H9 (cell line): ENCODE results near the gene ERMN. TPM values are rescaled to one million over a fixed set of nuclear protein-coding genes. Genes with fewer than 3 reads are reported as not detected.

ENCODE experiments used
- DNase-seq: peaks from one replicate; pipeline ENCODE4 v3.0.0-alpha.2; 2017
- H2AFZ ChIP-seq: one replicate; pipeline ENCODE4 v1.6.1; 2013; ENCODE audit warnings: mild to moderate bottlenecking, low read length, control low read depth, moderate library complexity
- H2AK5ac ChIP-seq: 2 replicates; pipeline ENCODE4 v1.6.1; 2013; ENCODE audit warnings: low read length, control low read depth, mixed read lengths; ENCODE audit not compliant: insufficient read length
- H2BK120ac ChIP-seq: one replicate; pipeline ENCODE4 v1.6.1; 2013; ENCODE audit warnings: low read depth, mild to moderate bottlenecking, low read length, control low read depth, inconsistent platforms; ENCODE audit not compliant: poor library complexity, severe bottlenecking
- H2BK12ac ChIP-seq: 2 replicates; pipeline ENCODE4 v1.6.1; 2013; ENCODE audit warnings: low read length, control low read depth, mixed read lengths, low read depth; ENCODE audit not compliant: insufficient read length
- H2BK15ac ChIP-seq: 2 replicates; pipeline ENCODE4 v1.6.1; 2013; ENCODE audit warnings: low read depth, low read length, control low read depth
- H2BK20ac ChIP-seq: one replicate; pipeline ENCODE4 v1.6.1; 2013; ENCODE audit warnings: low read depth, mild to moderate bottlenecking, low read length, control low read depth, inconsistent platforms; ENCODE audit not compliant: poor library complexity, severe bottlenecking
- H2BK5ac ChIP-seq: 2 replicates; pipeline ENCODE4 v1.6.1; 2013; ENCODE audit warnings: low read length, control low read depth, mixed read lengths; ENCODE audit not compliant: insufficient read length
- H3K14ac ChIP-seq: 2 replicates; pipeline ENCODE4 v1.6.1; 2013; ENCODE audit warnings: low read length, control low read depth; ENCODE audit not compliant: insufficient read depth
- H3K18ac ChIP-seq: 2 replicates; pipeline ENCODE4 v1.6.1; 2013; ENCODE audit warnings: low read depth, mild to moderate bottlenecking, mixed read lengths, low read length, control low read depth; ENCODE audit not compliant: insufficient read length
- H3K23ac ChIP-seq: 2 replicates; pipeline ENCODE4 v1.6.1; 2013; ENCODE audit warnings: low read length, control low read depth, mixed read lengths, low read depth; ENCODE audit not compliant: insufficient read length
- H3K23me2 ChIP-seq: 2 replicates; pipeline ENCODE4 v1.6.1; 2013; ENCODE audit warnings: low read depth, mild to moderate bottlenecking, mixed read lengths, low read length, control low read depth; ENCODE audit not compliant: insufficient read length, poor library complexity, severe bottlenecking
- H3K27ac ChIP-seq: 2 replicates; pipeline ENCODE4 v1.5.1; 2013; ENCODE audit warnings: low read length, control low read depth, mixed read lengths, low read depth; ENCODE audit not compliant: insufficient read length
- H3K27me3 ChIP-seq: 2 replicates; pipeline ENCODE4 v1.6.1; 2013; ENCODE audit warnings: low read length, control low read depth, inconsistent platforms; ENCODE audit not compliant: insufficient read depth
- H3K4ac ChIP-seq: 2 replicates; pipeline ENCODE4 v1.6.1; 2013; ENCODE audit warnings: low read depth, mild to moderate bottlenecking, control low read depth, inconsistent platforms, low read length, moderate library complexity
- H3K4me1 ChIP-seq: 2 replicates; pipeline ENCODE4 v1.6.1; 2013; ENCODE audit warnings: low read length, control low read depth, inconsistent platforms; ENCODE audit not compliant: insufficient read depth
- H3K4me2 ChIP-seq: 2 replicates; pipeline ENCODE4 v1.6.1; 2013; ENCODE audit warnings: low read length, control low read depth, mixed read lengths; ENCODE audit not compliant: insufficient read length, insufficient read depth
- H3K56ac ChIP-seq: 2 replicates; pipeline ENCODE4 v1.6.1; 2013; ENCODE audit warnings: low read depth, mild to moderate bottlenecking, mixed read lengths, low read length, control low read depth; ENCODE audit not compliant: insufficient read length
- H3K79me1 ChIP-seq: 2 replicates; pipeline ENCODE4 v1.6.1; 2013; ENCODE audit warnings: low read depth, mild to moderate bottlenecking, moderate library complexity, low read length, control low read depth, inconsistent platforms; ENCODE audit not compliant: insufficient read depth, poor library complexity, severe bottlenecking
- H3K79me2 ChIP-seq: 2 replicates; pipeline ENCODE4 v1.6.1; 2013; ENCODE audit warnings: low read length, control low read depth, inconsistent platforms; ENCODE audit not compliant: insufficient read depth
- H3K9ac ChIP-seq: 2 replicates; pipeline ENCODE4 v1.6.1; 2013; ENCODE audit warnings: low read length, control low read depth, mixed read lengths; ENCODE audit not compliant: insufficient read length; ENCODE audit errors: extremely low read depth
- H3K9me3 ChIP-seq: one replicate; pipeline ENCODE4 v1.6.1; 2013; ENCODE audit warnings: low read depth, low read length, inconsistent platforms; ENCODE audit not compliant: control insufficient read depth
- H3T11ph ChIP-seq: one replicate; pipeline ENCODE4 v1.6.1; 2013; ENCODE audit warnings: mild to moderate bottlenecking, low read length, control low read depth, inconsistent platforms
- H4K20me1 ChIP-seq: one replicate; pipeline ENCODE4 v1.6.1; 2013; ENCODE audit not compliant: control insufficient read depth, insufficient read length, insufficient read depth
- H4K5ac ChIP-seq: 2 replicates; pipeline ENCODE4 v1.6.1; 2013; ENCODE audit warnings: low read depth, mild to moderate bottlenecking, mixed read lengths, low read length, control low read depth; ENCODE audit not compliant: insufficient read length
- H4K8ac ChIP-seq: replicated peaks from 2 replicates; pipeline ENCODE4 v1.6.1; 2013; ENCODE audit warnings: low read length, control low read depth, mixed read lengths, low read depth; ENCODE audit not compliant: insufficient read length
- H4K91ac ChIP-seq: 2 replicates; pipeline ENCODE4 v1.6.1; 2013; ENCODE audit warnings: low read depth, mild to moderate bottlenecking, moderate library complexity, mixed read lengths, low read length, control low read depth; ENCODE audit not compliant: insufficient read length
- H3K27ac Mint-ChIP-seq, 3 experiments: 2 replicates in 2 of 3; 3 replicates in 1 of 3; pipeline ENCODE4 v1.8.0; 2020 to 2021; ENCODE audit warnings: mixed read lengths in 3 of 3, mild to moderate bottlenecking in 1 of 3, moderate library complexity in 1 of 3
- H3K27me3 Mint-ChIP-seq: 2 replicates; pipeline ENCODE4 v1.8.0; 2021; ENCODE audit warnings: low read depth, mild to moderate bottlenecking, moderate library complexity, mixed read lengths
- H3K36me3 Mint-ChIP-seq, 3 experiments: 2 replicates in 2 of 3; 3 replicates in 1 of 3; pipeline ENCODE4 v1.8.0; 2020 to 2021; ENCODE audit warnings: low read depth in 3 of 3, mixed read lengths in 3 of 3; ENCODE audit not compliant: insufficient read depth in 1 of 3
- H3K4me1 Mint-ChIP-seq, 2 experiments: 2 replicates each; pipeline ENCODE4 v1.8.0; 2020; ENCODE audit warnings: mixed read lengths in 2 of 2
- H3K4me3 Mint-ChIP-seq, 2 experiments: 2 replicates in 1 of 2; 3 replicates in 1 of 2; pipeline ENCODE4 v1.8.0; 2020 to 2021; ENCODE audit warnings: mild to moderate bottlenecking in 2 of 2, mixed read lengths in 2 of 2, moderate library complexity in 1 of 2
- H3K9me3 Mint-ChIP-seq, 2 experiments: 2 replicates in 1 of 2; 3 replicates in 1 of 2; pipeline ENCODE4 v1.8.0; 2020; ENCODE audit warnings: mild to moderate bottlenecking in 2 of 2, mixed read lengths in 2 of 2, moderate library complexity in 1 of 2
- WGBS: extraction: QIAGEN DNeasy Blood & Tissue Kit; methylation state at CpG from one replicate; pipeline ENCODE4 v1.1.7; 2013; ENCODE audit warnings: missing lambda C conversion rate, low lambda C conversion rate, mixed read lengths; ENCODE audit not compliant: insufficient read length; ENCODE audit errors: extremely low coverage; 5-methylcytosine and 5-hydroxymethylcytosine counted together
- total RNA-seq: library from RNA; stranded (reverse); gene quantifications from 2 replicates; pipeline ENCODE4 v1.2.1, GENCODE V29; 2021
- TF ChIP-seq, protein P1 (sequence below): fragments of 200-600 bp; sonication (generic); conservative IDR thresholded peaks from 3 replicates; pipeline ENCODE4 v1.8.0; 2021; ENCODE audit warnings: antibody characterized with exemption, mild to moderate bottlenecking

The ERMN gene
- total RNA-seq, 1 experiment from 2014 or later, result 0.48 TPM

DNA sequence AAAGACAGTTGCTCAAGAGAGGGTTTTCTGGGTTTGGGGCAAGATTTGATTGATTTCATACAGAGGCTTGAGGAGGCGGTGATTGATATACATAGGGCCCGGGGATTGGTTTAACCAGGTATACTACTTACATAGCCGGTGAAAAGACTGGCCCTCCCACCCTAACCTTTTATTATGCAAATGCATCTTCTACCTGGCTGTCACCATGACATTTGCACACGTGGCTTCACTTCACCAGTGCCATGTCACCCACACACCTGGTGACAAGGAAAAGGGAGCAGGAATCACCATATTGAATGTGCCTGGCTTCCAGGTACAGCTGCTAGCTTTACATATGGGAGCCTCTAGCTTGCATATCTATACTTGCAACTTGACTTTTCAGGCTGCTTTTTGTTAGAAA, 9.7 kb downstream of the ERMN start:
- Mint-ChIP-seq H3K27ac (peak overlapping the region in 2 of 3 experiments; percentile 49 to 63; a peak in 3 of 7 replicates), H3K4me3 (no peak overlapping the region), H3K4me1 (peaks cover 33 to 37% of the 10 kb centered on the region in 2 experiments), H3K36me3 (no peaks in the 10 kb centered on the region), H3K9me3 (no peaks in the 10 kb centered on the region), H3K27me3 (no peaks in the 10 kb centered on the region)
- Histone ChIP-seq H3T11ph (no peak overlapping the region), H2AK5ac (no peak overlapping the region), H3K4me1 (no peaks in the 10 kb centered on the region), H2BK20ac (no peak overlapping the region), H3K14ac (no peak overlapping the region), H2BK12ac (no peak overlapping the region), H3K18ac (no peak overlapping the region), H3K79me2 (no peaks in the 10 kb centered on the region), H3K27me3 (no peaks in the 10 kb centered on the region), H4K20me1 (no peaks in the 10 kb centered on the region), H3K23me2 (no peaks in the 10 kb centered on the region), H3K27ac (no peak overlapping the region), H3K79me1 (no peaks in the 10 kb centered on the region), H3K4ac (no peak overlapping the region), H4K91ac (no peak overlapping the region), H2BK5ac (no peak overlapping the region), H2BK120ac (no peak overlapping the region), H2BK15ac (no peak overlapping the region), H4K5ac (no peak overlapping the region), H3K23ac (no peak overlapping the region), H3K9ac (no peak overlapping the region), H3K56ac (no peak overlapping the region), H3K9me3 (no peaks in the 10 kb centered on the region), H4K8ac (no peak overlapping the region), H3K4me2 (no peak overlapping the region), H2AFZ (no peak overlapping the region)
- WGBS, result no CpG with 5 or more reads among the region's 4 CpGs
- TF ChIP-seq, protein P1, sequence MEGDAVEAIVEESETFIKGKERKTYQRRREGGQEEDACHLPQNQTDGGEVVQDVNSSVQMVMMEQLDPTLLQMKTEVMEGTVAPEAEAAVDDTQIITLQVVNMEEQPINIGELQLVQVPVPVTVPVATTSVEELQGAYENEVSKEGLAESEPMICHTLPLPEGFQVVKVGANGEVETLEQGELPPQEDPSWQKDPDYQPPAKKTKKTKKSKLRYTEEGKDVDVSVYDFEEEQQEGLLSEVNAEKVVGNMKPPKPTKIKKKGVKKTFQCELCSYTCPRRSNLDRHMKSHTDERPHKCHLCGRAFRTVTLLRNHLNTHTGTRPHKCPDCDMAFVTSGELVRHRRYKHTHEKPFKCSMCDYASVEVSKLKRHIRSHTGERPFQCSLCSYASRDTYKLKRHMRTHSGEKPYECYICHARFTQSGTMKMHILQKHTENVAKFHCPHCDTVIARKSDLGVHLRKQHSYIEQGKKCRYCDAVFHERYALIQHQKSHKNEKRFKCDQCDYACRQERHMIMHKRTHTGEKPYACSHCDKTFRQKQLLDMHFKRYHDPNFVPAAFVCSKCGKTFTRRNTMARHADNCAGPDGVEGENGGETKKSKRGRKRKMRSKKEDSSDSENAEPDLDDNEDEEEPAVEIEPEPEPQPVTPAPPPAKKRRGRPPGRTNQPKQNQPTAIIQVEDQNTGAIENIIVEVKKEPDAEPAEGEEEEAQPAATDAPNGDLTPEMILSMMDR, result no peak
- DNase-seq, result peak; percentile 71
